Activated naive CD8-positive, alpha-beta T cell treated with anti-CD3 and anti-CD28 coated beads, Interleukin-2, amount 50 U/mL, for 16 hours (primary cell): ENCODE results near the gene TMEM184B.

Experiments used
- DNase-seq: peaks from one replicate; pipeline ENCODE4 v3.0.0-alpha.2; 2020; ENCODE audit warnings: low read depth, low spot score

The TMEM184B gene

DNA sequence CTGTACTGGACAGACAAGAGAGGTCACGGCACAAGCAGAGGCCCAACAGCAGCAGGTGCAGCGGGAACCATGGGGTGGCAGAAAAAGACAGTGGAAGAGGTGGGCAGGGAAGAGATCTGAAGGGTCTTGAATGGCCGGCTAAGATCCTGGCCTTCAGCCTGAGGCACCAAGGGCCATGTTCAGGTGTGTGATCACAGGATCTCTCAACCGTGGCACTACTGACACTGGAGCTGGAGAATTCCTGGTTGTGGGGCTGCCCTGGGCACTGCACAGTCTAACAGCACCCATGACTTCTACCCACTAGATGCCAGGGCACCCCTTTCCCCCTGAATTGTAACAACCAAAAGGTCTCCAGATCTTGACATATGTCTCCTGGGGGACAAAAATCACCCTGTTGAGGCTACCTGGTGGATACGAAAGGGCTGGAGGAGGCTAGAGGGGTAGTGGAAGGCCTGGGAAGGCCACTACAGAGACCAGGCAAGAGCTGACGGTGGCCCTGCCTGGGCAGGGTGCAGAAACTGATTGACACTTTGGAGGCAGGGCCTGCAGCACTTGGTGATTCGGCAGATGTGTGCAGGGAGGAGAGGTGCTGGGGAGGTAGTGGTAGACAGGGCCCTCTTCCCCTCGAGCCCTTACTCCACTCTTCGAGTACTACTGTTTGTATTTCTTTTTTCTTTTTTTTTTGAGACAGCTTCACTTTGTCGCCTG lies 36.1 kb upstream of the TMEM184B start:
- DNase-seq, result no peak

DNA sequence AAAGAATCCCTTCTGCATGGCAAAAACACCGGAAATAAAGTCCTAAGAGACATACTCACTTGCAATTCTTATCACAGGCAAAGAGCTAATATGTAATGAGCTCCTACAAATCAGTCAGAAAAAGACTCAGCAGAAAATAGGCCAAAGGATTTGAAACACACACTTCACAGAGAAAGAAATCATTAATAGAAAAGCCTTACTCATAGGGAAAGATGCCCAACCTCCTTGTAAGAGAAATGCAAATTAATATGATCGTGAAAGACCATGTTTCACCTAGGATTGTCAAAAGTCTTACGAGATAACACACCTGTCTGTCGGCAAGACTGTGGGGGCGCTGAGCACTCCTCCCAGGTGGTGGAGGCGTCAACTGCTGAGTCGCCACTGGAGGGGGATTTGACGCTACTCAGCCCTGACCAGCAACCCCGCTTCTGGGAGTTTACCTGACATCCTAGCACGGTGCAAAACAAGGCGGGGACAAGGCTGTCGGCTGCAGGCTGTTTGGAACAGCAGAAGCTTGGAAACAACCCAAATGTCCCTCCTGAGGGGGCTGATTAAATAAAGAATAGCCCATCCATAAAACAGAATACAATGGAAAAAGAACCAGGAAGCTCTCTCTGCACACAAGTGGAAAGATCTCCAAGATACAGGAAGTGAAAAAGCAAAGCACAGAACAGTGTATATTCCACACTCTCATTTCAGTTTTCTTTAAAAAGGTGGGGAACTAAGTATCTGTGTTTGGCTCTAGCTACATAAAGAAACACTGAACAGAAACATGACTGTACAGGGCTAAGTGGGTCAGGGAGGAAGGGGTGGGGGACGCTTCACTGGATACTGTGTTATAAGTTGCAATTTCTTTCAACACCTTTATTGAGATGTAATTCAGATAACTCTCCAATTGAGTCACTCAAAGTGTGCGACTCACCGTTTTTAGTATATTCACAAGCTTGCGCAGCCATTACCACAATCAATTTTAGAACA lies 33.0 kb upstream of the TMEM184B start:
- DNase-seq, result no peak

DNA sequence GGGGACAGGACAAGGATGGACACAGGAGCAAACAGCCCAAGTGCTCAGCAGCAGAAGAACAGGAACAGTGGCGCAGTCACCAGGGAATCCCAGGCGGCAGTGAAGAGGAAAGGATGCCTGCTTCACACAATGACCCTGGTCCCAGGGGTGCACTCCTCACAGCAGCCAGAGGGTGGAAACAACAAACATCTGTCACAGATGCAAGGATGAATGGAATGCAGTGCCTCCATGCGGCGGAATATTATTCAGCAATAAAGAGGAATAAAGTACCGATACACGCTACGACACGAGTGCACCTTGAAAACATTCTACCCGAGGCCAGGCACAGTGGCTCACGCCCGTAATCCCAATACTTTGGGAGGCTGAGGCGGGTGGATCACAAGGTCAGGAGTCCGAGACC lies 31.7 kb upstream of the TMEM184B start:
- no peak for DNase-seq

DNA sequence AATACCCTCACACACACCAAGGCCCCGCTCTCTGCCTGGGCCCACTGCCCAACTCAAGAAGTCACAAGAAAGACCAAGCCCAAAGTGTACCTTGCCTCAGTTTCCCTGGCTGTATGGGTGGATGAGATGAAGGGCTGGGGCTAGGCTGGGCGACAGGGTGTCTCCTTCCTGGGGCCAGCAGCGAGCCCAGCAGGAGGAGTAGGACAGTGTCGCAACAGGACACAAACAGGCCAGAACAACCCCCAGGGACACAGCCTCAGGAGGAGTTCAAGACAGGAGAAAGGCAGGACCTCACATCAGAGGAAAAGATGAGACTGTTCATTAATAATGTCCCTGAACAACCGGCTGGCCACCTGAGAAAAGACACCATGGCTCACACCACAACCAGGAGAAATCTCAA lies 31.2 kb upstream of the TMEM184B start:
- DNase-seq, result no peak

DNA sequence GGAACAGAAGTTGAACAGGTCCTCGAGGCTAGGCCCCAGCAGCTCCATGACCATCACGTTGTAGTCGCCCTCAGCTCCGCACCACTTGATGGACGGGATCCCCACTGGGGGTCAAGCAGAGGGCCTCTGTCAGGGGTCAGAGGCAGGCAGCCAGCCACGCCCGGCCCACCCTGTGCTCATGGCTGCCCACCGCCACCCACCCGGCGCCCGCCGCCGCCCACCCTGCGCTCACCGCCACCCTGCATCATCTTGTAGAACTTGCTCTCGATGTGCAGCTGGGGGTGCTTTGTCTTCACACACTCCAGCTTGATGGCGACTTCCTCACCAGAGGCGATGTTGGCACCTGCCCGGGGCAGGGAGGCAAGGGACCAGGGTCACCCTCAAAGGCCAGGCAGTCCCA lies 30.1 kb upstream of the TMEM184B start:
- no peak for DNase-seq

DNA sequence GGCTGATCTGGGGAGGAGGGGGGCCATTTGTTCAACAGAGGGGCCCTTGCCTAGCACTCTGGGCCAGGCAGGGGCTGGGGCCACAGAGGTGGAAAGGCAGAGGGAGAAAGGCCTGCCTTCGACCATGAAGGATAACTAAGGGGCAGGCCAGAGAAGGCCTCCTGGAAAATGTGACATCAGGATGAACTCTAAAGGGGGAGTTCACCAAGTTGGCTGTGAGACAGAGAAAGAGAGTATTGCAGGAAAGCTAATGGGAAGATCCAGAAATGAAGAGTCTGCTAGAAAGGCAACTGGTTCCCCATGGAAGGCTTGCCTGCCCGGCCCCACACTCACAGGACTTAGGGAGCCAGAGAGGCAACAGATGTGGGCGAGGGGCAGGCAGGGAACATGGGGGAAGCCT lies 28.1 kb upstream of the TMEM184B start:
- no peak for DNase-seq

DNA sequence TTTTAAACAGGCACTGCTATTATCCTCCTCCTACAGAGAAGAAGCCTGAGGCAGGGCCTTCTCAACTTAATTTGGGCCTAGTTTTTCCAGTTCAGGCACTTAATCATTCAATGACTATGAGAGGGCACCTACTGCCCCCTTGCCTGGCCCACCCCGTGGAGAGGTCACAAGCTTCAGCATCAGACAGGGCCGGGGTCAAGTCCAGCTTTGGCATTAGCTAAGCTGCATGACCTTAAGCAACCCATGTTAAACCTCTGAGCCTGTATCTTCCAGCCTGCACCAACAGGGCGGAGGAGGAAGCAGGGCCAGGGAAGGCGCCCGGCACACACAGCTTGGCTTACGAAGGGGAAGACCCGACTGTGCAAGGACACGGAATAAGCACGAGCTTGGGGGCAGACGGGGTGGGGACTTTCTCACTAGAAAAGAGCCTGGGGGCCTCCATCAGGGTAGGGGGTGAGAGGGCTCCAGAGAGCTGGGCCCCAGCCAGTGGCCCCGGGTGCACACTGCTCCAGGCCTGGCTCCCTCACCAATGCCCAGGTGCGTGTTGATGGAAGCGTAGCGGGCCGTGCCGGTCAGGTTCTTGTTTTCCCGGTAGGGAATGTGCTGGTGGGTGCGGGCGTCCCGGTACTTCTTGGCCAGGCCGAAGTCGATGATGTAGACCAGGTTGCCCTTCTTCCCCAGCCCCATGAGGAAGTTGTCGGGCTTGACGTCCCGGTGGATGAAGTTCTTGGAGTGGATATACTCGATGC lies 27.6 kb upstream of the TMEM184B start:
- no peak for DNase-seq

DNA sequence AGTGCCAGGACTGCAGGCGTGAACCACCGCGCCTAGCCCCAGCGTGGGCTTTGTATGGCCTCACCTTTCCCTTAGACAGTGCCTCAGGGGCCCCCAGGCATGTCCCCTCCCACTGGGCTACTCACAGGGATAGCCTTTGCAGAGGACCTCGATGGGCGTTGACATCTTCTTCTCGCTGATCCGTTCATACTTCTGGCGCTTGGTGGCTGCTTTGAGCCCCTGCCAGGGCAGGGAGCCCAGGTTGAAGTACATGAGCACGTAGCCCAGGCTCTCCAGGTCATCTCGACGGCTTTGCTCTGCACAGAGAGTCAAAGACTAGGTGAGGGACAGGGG lies 26.9 kb upstream of the TMEM184B start:
- no peak for DNase-seq

DNA sequence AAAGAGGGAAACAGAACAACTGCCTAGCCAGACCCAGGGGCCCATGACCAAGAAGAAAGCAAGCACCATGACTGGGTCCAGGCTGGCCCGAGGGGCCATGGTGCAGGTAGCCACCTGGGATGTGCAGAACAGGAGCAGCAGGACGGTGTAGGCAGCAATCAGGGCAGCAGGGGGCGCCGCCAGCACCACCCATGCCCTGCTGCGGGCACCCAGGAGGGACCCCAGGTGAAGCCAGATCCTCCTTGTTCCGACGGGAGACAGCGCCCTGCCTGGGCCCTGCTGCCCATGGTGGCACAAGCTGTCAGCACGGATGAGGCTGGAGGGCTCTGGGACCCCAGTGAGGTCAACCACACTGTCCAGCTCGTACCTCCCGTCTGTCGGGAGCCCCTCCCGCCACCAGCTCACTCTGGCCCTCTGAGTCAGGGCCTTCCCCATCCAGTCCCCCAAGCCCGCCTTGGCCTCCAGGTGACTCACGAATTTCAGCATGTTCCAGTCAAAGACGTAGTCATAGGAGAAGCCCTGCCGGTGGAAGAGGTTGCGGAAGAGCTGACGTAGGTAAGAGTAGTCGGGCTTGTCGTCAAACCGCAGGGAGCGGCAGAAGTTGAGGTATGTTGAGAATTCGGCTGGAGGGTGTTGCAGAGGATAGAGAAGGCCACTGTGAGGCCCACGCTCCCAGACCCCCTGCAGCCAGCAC lies 25.6 kb upstream of the TMEM184B start:
- no peak for DNase-seq

DNA sequence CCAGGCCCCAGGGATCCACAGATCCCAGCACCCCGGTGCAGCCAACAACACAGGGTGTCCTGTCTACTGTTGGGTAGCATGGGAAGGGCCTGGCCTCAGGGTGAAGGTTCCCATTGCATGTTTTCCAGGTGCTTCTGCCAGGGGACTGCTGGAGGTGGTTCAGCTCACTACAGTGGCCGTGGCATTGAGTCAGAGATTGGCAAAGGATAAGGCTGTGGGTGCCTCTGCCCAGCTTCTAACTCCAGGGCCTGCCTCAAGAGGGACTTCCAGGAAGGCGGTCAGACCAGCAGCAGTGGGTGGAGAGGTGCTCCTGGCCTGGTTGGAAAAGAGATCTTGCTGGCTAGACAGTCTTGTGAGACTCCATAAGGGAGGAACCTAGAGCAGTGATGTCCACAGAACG lies 23.6 kb upstream of the TMEM184B start:
- DNase-seq, result no peak

DNA sequence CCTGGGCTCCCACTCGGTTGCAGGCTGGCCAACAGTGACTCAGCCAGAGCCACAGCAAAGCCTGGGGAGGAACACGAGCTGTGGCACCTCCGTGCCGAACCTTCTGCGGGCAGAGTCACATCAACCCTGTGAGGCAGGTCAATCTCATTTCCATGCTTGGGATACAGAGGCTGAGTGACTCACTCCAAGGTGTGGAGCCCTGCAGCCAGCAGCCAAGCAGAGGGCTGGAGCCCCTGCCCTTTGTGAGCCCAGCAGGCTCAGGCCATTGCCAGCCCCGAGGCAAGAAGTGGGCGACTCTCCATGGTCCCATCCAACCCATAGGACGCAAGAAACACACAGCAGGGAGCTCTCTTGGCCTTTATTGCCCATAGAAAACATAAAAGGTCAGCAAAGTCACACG lies 23.1 kb upstream of the TMEM184B start:
- DNase-seq, result no peak

DNA sequence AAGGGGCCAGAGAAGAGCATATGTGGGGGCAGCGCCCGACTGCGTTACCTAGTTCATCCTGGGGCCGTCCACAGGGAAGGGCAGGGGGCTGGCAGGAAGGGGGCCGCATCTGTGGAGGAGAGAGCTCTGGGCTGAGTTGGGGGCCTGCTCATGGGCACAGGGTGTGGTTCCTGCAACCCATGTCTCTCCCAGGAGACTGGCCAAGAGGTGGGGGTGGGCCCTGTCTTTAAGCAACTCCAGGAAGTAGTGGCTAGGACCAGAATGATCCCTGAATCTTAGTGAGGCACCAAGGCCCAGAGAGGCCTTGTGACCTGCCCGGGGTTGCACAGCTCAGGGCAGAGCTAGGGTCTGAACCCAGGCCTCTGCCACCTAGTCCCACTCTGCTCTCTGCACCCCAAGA lies 22.5 kb upstream of the TMEM184B start:
- DNase-seq, result no peak

DNA sequence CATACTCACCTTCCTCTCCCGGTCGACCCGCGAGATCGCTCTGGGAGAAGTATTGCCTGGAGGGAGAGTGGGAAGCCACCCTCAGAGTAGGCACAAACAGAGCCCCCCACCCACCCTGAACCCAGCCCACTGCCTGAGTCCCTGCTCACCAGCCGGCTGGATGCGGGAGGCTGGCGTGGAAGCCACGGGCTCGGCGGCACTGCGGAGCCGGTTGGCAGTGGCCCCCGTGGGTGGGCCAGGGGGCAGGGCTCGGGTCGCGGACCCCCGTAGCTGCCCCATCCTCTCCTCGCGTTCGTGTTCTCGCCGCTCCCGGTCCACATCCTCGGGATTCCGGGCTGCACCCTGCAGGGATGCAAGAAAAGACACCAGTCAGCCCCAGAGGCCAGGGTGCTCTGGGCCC lies 21.4 kb upstream of the TMEM184B start:
- no peak for DNase-seq

DNA sequence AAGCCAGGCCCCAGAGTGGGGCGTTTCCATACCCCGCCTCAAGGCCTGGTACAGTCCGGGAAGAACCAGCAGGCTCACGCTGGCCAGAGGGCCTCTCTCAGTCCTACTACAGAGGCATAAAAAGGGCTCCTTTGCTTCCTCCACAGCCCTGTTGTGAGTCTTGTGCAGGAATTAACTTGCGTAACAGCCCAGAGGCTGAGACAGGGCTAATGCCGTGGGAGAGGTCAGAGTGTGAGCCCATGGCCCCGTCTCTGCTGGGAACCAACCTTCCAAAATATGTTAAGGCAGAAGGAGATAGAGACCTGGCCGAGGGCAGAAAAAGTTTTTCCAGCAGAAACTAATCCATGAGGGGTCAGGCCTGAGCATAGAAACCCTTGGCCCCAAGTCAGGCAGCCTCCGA lies 19.9 kb upstream of the TMEM184B start:
- no peak for DNase-seq

DNA sequence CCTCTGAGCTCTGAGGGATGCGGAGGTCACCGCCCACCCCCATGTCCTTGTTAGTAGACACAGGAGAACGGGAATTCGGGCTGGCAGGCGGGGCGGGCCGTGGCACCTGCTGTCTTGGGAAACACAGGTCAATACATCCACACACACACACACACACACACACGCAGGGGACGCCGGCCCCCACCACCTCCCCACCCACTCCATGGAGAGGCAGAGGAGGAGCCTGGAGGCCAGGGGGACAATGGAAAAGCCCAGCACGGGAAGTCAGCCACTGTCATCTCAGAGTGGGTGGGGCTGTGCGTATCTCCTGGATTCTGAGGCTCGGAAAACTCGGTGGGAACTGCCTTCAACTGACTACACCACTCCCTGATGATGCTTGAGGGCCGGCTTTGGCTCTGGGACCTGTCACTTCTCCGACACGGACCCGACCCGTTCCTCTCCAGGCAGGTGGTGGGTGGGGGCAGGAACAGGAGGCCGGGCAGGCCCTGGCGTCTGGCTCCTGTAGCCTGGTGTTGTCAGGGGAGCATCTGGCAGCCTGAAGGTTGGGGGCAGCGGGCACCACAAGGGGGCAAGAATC lies 18.5 kb upstream of the TMEM184B start:
- no peak for DNase-seq

DNA sequence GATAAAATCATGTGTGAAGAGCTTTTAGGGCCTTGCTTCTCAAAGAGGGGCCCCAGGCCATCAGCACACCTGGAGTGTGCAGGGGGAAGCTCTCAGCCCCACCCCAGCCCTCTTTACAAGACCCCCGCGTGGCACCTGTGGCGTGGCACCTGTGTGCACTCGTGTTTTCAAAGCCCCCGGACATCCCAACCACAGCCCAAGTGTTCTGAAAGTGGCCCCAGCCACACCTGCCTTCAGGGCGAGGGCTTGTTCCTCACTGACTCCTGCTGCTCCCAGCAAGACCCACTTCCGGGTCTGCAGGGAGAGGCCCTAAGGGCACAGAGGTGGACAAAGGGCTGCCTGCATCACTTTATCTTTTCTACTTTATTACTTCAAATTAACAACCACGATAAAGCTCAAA lies 17.5 kb upstream of the TMEM184B start:
- no peak for DNase-seq

DNA sequence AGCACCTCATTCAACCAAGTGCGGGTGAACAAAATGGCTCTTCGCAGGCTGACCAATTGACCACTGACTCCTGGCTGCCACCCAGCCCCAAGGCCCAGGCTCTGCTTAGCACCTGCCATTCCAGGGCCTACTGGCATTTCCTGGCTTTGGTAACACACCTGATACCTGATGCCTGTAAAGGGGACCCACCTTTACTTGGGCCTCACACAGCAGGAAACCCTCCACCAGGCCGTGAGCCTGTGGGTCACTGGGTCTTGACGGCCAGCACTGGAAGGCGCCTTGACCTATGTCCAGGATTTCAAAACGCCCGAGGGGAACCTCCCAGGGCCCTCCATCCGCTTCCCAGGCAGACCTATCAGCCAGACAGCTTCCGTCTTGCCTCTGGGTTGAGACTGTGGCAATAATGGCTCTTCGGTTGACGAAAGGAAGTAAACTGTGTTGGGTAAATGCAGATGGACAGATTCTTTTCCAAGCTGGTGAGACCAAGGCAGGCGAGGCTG lies 16.8 kb upstream of the TMEM184B start:
- no peak for DNase-seq

DNA sequence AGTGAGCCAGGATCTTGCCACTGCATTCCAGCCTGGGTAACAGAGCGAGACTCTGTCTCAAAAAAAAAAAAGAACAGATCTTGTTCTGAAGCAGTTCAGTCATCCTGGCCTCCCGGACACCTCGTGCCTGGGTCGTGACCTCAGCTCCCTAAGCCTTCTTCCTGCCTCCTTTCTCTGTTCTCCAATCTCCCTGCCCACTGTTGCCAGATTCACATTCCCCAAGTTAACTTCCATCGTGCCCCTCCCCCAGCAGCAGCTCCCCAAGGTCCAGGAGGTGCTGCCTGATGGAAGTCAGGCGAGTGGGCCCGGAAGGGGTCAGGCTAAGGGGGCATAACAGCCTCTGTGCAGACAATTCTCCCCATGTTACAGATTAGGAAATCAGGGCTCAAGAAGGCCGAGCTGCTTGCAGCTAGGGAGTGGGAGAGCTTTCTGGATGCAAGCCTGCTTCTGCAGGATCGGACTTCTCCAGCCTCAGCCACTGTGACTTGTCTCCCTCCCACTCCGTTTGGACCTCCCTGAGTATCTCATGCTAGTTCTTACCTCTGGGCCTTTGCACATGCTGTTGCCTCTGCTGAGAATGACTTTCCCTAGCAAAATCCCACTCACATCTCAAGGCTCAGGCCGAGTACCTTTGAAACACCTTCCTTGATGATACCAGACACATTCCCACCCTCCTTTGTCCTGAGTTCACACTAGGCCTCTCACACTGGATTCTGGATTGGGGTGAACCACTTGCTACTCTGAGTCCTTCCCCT lies 14.3 kb upstream of the TMEM184B start:
- no peak for DNase-seq

DNA sequence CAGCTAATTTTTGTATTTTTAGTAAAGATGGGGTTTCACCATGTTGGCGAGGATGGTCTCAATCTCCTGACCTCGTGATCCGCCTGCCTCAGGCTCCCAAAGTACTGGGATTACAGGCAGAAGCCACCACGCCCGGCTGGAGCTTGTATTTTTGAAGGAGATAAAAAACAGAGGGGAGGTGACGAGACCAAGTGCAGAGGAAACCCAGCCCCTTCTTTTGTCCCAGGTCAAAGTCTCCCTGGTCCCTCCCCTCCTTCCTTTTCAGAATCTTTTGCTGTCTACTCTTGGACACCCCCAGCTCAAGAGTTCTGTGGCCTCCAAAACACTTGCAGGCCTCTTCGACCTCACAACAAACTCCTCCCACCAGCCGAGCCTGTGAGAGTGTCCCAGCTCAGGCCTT lies 12.2 kb upstream of the TMEM184B start:
- no peak for DNase-seq

DNA sequence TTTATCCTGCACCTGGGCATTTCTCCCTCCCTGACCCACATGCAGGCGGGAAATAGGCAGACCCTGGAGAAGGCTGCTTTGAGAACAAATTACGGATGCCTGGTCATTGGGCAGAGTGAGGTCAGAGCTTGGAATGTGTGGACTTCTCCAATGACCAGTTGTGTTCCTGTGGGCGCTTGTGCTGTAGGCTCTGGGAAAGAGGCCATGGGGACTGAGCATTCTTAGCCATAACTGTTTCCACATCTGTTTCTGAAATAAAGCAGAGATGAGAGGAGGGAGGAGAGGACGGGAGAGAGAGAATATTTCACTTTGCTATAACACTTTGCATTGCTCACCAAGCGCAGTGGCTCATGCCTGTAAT lies 11.2 kb upstream of the TMEM184B start:
- no peak for DNase-seq

DNA sequence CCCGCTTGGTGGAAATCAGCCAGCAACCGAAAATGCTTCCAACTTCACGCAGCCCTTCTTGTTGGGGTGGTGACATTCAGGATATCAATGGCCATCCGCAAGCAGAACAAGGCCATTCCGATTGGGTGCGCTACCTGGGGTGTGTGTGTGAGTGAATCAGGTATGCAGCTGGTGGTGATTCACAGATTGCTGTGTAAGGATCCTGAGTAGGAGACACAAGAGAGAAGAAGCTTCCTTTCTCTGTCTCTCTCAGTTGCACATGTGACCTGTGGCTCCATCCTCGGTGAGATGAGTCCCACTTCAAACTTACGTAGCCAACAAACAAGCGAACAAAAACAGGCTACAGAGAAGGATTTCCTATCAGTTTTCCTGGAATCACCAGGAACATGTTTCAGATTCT lies 9.6 kb upstream of the TMEM184B start:
- no peak for DNase-seq
